Skin of body (tissue), 2 donors: Measurements from ENCODE around the gene SLC7A5. TPM values are rescaled to one million over a fixed set of nuclear protein-coding genes. Genes with fewer than 3 reads are reported as not detected.
"Not testable (repeated sequence)": the region's sequence is repeated elsewhere in the genome, so short reads cannot be mapped to it uniquely, and the experiment has no call there.

Experiments used
- DNase-seq: peaks from one replicate; lab custom pipeline; 2025; lab: John Stamatoyannopoulos, UW
- total RNA-seq: library from RNA; depleted of rRNA; stranded (reverse); fragments of >200 nt; gene quantifications from one replicate; pipeline ENCODE4 v1.2.3, GENCODE V29; 2014

SLC7A5 gene
- total RNA-seq, 1 donor from 2014 or later: 5.8 TPM

DNA sequence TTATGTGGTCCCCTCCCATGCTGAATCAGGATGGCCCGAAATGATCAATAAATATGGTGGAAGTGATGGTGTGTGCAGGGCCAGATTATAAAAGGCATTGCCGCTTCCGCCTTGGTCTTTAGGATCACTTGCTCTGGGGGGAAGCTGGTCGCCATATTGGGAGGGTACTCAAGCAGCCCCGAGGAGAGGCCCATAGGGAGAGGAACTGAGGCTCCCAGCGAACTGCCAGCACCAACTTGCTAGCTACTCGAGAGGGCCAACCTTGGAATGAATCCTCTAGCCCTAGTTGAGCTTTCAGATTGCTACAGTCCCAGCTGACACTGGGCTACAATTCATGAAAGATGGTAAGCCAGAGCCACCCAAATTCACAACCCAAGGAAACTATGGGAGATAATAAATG is 19.0 kb upstream of the SLC7A5 start:
- not testable (repeated sequence) for DNase-seq

DNA sequence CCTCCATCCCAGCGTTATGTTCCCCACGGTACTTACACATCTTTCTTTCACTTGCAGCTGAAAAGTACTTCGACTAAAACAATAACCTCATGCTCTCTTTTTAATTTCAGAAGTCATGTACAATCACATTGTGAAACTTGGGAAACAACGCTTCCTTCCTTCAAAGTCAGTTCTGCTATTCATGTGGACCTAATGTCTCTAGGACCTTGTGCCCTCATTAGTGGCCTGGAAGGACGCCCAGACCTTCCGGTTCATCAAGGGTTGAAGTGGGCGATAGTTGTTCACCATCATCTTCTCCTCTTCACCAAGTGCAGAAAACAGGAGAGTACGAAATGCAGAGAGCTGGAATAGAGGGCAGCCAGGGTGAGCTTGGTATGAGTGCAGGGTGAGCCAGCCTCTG is 18.6 kb upstream of the SLC7A5 start:
- not testable (repeated sequence) for DNase-seq

DNA sequence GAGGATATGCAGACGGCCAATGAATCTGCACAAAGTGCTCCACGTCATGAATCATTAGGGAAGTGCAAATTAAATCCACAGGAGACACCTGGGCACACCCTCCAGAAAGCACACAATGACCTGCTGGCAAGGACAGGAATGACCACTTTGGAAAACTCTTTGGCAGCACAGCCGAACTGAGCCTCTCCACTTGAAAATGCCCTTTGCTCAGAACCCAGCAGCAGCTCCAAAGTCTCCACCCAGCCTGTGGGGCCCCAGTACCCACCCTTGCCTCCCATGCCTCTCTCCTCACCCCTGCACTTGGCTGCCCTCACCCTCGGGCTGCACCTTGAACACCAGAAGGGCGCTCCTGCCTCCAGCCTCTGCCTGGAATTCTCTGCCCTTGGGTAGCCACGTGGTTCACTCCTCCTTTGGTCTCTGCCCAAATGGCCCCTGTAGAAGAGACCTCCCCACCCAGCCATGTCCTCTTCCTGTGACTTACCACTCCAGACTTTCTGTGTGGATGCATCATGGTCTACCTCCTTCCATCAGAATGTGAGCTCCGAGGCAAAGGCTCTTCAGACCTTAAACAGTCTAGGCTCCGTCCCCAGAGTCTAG is 16.2 kb upstream of the SLC7A5 start:
- not testable (repeated sequence) for DNase-seq

DNA sequence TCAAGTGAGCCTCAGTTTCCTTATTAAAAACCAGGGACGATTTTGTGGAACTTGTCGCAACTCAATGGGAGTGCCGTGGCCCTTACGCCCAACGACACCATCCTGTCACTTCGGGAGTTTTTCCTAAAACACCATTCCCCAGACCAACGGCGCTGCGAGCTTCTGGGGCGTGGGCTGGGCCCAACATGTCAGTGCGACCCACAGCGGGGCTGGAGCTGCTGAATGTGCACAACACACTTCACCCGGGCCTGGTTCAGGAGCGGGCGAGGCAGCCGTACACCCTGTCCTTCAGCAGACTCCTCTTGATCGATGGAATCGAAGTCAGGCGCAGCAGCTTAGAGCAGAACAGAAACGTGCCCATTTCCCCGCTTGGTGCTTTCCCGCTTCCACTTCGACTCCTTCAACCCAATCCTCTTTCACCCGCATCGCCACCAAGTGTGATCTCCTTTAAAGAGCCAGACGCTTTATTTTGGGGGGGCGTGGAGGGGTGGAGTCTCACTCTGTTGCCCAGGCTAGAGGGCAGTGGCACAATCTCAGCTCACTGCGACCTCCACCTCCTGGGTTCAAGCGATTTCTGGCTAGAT is 13.2 kb upstream of the SLC7A5 start:
- no peak for DNase-seq

DNA sequence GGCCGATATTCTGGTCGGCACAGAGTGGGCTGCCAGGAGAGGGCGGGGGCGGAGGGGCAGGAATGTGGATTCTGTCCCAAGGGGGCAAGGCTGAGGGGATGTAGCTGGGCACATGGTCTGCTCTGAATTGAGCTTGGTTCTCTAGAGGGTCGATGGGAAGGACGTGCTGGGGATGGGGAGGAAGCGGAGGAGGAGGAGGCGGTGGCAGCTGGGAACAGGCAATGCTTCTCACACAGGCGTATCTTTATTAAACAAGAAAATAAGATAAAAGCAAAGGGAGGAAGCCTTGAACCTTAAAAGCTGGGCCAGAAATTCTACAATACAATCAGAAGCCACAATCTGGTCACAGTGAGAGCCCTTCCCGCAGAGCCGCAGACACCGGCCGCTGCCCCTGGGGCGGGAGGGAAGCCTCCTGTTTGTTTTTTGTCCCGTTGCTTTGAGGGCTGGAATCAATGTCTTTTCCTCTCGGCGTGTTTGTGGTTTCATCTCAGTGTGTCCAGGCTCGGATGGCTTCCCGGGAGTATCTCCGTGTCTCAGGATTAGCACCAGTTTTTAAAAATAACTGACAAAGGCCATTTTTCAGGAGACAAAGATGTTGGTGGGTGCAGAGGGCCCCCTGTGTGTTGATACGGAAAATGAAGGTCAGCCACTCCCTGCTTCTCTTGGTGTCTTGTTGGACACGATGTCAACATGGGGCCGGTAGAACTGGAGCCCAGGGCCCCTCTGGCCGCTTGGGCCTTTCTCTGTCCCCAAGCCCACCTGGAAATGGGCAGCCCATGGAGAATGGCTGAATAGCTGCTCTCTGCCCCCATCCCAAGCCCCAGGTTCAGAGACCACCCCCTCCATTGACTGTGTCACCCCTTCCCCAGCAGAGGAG is 12.3 kb upstream of the SLC7A5 start:
- no peak for DNase-seq

DNA sequence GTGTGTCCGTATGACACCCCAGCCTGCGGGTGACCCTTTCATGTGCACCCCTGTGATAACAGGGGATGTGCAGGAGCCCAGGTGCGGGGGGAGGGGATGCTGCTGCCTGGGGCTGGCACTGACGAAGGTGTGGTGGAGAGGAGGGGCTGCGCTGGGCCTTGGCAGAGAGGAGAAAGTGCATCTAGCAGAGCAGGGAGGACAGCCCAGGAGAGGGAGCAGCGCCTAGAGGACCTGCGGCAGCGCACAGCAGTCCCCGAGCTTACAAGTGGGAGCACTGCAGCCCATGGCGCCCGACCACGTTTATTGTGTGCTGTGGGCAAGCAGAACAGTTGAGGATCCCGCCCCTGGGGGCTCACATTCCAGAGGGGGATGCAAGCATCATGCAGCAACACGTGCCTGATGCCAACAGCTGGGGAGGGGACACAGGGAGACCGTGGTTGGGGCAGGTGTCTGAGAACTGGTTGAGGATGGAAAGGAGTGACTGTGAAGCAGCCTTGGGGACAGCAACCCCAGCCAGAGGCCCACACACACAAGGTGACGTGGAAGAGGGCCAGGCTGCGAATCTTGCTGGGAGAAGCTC is 10.9 kb upstream of the SLC7A5 start:
- no peak for DNase-seq

DNA sequence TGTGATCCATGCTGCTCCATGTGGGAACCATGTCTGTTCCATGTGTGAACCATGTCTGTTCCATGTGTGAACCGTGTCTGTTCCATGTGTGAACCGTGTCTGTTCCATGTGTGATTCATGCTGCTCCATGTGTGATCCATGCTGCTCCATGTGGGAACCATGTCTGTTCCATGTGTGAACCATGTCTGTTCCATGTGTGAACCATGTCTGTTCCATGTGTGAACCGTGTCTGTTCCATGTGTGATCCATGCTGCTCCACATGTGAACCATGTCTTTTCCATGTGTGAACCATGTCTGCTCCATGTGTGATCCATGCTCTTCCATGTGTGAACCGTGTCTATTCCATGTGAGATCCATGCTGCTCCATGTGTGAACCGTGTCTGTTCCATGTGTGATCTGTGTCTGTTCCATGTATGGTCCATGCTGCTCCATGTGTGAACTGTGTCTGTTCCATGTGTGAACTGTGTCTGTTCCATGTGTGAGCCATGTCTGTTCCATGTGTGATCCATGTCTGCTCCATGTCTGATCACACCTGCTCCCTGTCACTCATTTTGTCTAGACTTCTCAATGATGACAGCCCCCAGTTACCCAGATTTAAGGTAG is 10.2 kb upstream of the SLC7A5 start:
- not testable (repeated sequence) for DNase-seq

DNA sequence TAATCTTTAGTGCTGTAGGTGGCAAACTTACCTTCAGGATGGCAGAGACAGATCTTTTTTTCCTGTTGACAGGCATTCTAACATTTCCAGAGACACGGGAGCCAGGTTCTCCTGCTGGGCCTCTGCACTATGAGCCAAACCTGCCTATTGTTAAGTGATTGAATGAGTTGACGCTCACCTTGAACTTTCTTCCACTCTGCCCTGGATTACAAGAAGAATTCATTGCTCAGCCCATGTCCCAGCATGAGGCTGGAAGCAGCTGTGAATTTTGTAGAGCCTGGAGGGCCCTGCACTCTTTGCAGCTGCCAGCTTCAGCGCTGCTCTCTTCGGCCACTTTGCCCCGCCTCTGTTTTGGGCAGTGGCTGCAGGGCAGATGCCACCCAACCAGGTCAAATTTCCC is 9.4 kb upstream of the SLC7A5 start:
- no peak for DNase-seq

DNA sequence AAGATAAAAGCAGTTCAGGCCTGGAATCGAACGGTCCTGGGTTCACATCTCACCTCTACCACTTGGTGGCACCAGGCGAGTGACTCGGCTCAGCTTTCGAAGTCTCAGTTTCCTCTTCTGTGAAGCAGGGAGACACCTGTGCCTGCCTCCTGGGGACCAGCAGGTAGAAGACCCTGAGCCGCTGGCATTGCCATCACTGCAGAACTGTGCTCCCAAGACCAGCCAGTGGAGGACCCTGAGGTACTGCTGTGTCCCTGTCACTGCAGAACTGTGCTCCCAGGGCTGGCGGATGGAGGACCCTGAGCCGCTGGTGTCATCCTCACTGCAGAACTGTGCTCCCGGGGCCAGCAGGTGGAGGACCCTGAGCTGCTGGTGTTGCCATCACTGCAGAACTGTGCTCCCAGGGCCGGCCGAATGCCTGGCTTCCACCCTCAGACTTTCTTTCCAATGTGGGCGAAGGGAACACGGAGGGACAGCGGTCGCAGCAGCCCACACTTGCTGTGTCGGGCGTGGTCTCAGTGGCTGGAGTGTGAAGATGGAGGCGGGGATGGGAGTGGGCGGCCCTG is 8.7 kb upstream of the SLC7A5 start:
- DNase-seq: no peak

DNA sequence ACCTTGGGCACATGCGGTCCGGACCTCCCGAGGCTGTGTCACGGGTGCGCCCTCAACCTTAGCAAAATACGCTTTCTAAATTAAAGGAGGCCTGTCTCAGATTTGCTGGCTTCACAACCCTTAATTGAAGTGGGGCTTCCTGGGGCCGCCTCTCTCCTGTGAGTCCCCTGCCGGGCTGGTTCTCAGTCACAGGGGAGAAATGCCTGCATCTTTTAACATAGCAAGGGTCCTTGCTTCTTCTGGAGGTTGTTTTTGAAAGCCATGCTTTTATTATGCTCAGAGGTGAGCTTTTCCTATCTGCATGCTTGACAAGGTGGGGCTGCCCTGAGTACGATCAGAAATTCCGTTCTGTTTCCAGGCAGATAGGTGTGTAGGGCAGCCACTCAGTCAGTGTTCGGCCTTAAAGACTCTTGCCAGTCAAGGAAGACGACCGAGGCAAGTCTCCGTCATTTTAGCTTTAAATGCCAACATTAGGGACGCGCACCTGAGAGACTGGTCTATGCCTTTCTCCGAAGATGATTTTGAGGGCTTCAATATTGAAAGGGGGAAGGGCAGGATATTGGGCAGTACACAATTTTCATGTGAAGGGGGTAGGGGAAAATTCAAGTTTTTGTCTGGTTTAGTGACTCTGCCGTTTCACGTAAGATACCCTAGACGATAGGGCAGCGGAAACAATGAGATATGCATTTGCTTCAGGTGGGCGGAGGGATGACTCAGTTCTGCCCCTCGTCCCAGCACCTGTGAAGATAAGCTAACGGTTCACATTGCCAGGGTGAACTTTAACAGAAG is 5.5 kb upstream of the SLC7A5 start:
- DNase-seq: no peak

DNA sequence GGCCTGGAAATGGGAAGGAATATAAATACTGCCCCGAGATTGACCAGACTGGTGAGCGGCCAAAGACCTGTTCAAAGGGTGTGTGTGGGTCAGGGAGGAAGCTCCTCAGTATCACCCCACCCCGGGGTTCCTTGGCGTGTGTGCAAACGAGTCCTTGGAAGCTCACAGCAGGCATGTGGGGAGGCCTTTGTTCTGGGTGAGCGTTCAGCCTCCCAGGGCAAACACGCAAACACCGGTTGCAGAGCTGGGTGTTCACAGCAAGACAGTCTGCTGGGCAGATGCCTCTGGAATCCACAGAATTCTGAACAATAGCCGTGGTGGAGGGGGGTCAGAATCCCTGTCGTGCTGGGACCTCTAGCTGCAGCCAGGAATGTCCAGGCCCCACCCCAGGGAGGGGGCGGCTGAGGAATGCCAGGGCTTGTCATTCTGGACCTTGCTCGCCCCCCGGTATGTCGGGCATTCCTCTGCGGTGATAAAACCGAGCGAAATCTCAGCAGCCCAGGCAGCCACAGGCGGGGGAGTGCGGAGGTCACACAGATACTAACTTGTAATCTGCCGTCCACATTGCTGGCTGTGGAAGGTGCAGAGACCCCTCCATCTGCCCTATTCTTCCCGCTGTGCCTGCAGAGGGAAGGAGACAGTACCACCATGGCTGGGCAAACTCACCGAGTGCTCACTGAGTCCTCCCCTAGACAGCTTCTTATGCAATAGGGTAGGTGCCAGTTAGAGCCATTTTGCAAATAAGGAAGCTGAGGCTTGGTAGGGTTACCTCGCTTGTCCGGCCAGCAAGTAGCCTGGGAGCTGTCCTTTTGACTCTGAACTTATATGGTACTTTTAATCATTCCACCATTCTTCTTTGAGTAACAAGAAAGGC is 1.3 kb upstream of the SLC7A5 start:
- not testable (repeated sequence) for DNase-seq

DNA sequence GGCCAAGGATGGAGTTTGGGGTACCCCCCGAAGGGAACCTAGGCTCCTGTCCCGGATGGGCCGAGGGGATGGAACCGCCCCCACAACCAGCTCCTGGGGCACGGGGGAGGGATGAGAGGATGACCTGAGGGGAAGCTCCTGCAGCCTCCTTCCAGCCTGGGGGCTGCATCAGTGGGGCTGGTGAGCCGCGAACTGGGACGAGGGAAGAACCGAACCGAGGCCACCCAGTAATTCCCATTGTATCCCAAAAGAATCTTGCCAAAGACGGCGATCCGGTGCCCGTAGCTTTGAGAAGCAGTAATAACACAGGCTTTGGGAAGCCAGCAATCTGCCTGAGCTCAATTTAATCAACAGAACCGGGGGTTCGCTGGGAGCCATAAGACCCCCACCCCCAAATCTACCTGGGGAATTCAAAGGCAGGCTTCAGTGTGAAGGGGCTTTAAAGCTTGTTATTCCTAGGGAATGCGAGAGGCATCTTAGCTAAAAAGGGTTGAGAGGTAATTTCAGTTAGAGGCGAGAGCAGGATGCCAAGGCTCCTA is 641 bp upstream of the SLC7A5 start:
- not testable (repeated sequence) for DNase-seq

DNA sequence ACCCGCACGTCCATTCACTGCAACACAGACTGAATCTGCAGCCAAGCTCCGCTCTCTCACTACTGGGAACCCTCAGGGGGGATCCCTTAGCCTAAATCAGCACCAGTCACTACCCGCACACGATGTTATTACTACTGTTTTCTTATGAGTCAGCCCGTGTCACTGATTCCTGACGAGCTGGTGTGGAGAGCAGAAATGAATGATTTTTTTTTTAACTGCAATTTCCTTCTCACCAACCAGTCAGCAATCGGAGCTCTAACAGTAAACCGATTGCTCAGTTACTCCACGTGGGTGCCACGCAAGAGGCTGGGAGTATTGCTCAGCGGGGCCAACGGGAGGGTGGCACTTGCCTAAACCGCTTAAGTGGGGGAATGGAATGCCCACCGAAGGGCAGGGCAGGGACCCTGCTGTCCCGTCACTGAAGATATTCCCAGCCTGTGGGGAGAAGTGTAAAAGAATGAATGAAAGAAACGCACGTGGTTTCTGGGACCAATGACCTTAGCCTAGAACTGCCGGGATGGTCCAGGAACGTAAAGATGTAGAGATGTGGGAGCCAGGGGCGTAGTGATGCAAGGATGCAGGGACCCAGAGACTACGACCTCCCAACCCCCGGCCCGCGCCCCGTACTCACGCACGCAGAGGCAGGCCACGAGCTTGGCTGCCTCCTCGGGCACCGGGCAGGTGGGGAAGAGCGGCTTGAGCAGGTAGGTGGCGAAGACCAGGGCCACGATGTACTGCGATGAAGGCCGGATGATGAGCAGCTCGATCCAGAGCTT is 865 bp downstream of the SLC7A5 start:
- DNase-seq: not testable (repeated sequence)

DNA sequence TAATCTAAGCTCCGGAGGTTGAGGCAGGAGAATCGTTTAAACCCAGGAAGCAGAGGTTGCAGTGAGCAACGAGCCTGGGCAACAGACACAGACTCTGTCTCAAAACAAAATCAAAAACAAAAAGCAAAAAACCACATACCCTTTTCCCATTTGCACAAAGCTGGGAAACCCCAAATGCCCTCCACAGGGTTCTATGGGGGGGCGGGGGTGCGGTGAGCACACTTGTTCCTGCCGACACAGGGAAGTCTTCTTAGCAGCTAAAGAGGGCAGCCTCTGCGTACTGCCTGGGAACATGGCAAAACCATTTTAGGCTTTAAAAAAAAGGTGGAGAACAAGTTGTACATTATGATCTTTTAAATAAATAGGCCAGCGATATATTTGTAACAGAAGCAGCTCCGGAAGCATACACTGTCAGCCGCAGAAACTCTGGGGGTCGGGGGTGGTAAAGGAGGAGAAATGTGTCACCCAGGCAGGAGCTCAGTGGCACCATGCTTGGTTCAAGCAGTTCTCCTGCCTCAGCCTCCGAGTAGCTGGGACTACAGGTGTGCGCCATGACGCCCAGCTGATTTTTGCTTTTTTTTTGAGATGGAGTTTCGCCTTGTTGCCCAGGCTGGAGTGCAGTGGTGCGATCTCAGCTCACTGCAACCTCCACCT is 3.3 kb downstream of the SLC7A5 start:
- not testable (repeated sequence) for DNase-seq

DNA sequence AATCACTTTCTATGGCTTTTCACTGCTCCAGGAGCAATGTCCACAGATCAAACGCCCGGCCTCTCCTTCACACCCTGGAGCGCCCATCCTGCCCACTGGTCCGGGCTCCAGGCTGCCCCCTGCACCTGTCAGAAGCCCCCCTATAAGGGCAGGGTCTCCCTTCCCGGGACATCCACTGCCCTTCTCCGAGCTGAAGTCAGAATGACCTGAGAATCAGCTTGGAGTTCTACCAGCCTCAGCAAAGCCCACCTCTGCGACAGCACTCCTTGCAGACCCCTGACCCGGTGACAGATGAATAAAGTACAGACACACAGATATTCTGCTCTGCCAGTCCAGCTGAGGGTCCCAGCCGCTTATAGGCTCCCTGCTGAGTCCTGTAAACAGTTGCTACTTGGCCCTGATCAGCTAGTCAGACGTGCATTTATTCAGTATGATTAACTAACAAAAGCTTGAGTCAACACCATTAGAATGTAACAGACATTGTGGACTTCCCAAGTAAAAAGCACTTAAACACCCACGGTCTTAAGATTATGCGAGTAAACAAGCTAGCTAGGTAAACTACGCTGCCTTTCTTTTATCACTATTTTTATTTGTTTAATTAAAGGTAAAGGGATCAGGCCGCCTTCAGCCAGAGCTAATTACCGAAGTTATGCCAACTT is 4.8 kb downstream of the SLC7A5 start:
- no peak for DNase-seq

DNA sequence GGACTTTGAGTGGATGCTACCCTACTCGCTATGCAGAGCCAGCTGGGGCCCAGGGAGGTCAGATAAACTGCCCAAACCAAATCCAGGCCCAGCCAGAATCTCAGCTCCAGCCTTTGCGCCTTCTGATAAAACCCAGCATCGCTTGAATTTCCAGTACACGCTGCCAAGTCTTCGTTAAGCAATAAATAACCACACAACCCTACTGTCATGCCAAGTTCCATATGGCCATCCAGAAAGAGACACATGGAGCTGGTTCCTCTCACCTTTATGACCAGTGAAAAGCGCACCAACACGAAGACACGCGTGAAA is 6.0 kb downstream of the SLC7A5 start:
- not testable (repeated sequence) for DNase-seq

DNA sequence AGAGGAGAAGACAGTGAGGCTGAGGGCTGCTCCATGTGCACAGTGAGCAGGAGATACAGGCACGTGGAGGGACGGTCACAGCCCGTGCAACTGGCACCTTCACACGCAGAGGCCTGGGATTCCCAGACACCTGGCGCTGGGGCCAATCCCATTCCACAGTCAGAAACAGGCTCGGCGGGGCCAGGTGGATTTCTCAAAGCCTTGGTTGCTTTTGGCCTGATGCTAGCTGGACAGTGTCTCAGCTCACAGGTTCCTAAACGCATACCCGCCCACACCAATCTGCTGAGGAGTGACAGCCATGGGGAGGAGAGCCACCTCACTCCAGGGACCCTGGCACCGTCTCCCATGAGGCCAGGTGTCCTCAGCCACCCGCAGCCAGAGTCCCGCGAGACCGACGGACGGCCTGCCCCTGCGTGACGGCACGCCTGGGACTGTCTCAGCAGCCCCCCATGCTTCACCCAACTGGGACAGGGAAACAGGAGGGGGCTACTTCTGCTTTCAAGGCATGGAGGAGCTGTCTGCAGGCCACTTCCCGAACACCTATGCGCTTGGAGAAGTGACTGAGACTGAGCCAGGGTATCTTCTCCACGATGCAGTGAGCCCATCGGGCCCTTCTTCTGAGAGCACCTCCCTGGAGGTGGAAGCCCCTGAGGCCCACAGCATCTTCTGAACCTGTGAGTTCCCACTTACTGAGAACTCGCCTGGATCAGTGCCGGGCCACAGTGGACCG is 6.5 kb downstream of the SLC7A5 start:
- DNase-seq: not testable (repeated sequence)
